GM12891 (cell line): ENCODE data around the gene FHL2.

Experiments
- POLR2A ChIP-seq: IDR thresholded peaks from 2 replicates; pipeline ENCODE4 v1.6.1; 2011; ENCODE audit warnings: low read depth, low read length, control low read depth
- POLR2AphosphoS5 ChIP-seq: IDR thresholded peaks from 2 replicates; pipeline ENCODE4 v1.6.1; 2011; ENCODE audit warnings: low read depth, low read length, control low read depth

DNA sequence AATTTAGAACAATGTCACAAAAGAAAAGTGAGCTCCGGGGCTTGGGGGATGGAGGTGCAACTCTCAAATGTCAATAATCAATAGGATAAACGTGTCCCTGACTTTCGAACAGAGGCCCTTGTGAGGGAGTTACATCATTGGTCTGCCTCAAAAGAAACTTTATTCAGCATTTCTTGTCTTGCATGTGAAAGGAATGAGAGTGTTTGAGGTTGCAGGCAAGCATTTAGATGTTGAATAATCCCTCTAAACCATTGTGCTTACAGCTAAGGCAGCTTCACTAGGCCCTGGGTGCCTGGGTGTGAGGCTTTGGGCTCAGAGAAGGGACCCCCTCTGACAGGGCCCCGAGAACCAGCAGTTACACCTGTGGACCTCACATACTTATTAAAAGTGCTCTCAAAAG lies 28.6 kb upstream of the FHL2 start:
- no peak for TF ChIP-seq POLR2A
- TF ChIP-seq POLR2AphosphoS5: no peak
